HuH-7.5 (cell line): Measurements from ENCODE around the gene SATB2.

Experiments used
- DNase-seq: peaks from one replicate; pipeline ENCODE4 v3.0.0; 2011; ENCODE audit warnings: low spot score

Gene SATB2

DNA sequence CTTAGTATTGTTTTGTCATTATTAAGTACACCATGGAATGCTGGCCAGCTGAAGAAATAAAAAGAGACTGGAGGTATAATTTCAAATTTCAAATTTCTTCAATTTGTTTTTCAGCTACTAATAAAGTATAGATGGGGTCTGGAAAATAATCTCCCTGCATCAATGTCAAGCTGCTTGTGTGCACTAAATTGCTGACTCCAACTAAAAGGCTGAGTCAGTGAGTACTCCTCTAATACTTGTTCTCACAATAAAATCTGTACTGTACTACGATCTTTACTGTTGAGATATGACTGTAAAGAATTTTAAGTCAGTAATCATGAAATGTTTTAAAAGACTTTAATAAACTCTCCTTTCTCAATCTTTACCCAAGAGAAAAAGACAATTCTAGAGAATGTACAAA is 131.9 kb downstream of the SATB2 start:
- no peak for DNase-seq

DNA sequence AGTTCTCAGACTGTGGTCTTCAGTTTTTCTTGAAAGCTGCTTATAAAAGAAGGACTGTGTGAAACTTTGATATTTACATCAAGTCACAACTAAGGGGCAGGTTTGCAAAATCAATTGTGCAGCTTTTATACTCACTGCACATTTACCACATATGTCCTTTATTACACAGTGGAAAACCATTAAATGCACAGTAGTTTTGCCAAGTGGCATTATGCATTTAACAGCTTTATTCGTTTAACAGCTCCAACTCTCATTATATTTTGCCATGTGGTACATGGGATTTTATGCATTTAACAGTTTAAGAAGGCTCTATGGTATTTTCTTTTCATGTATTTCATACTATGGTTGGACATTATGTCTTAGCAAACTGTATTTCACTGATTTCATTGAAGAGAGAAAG is 135.6 kb downstream of the SATB2 start:
- DNase-seq, result no peak

DNA sequence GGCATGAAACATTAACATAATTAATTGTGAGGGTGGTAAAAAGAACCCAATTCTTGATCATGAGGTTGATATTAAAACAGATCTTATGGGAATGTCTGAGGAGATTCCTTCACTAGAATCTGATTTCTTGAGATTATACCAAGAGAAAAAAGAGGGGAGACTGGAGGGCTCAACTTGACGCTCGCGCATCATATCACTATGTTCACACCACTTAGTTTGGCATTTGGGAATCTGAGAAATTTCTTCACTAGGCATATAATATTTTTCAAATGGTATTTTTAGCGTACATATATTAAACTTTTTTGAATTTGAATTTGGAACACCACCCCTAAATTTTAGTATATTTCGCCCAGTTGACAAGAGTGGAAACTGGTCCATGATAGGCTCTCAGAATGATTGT is 140.1 kb downstream of the SATB2 start:
- DNase-seq, result no peak

DNA sequence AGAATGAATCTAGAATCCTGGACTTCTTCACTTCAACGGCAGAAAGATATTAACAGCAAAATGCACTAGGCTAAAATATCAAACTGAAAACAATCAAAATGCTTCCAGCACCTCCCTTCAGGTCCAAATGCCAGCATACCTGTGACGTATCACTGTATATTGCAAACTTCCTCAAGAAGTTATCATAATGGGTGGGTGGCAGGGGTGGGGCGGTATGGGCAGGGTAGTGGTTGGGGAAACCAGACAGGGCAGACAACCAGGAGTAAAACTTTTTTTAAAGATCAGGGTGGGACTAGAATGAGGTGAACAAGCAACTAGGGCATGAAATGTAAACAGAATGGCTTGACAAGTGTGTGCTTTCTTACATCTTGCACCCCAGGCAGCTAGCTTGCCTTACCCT is 140.9 kb downstream of the SATB2 start:
- DNase-seq, result no peak

DNA sequence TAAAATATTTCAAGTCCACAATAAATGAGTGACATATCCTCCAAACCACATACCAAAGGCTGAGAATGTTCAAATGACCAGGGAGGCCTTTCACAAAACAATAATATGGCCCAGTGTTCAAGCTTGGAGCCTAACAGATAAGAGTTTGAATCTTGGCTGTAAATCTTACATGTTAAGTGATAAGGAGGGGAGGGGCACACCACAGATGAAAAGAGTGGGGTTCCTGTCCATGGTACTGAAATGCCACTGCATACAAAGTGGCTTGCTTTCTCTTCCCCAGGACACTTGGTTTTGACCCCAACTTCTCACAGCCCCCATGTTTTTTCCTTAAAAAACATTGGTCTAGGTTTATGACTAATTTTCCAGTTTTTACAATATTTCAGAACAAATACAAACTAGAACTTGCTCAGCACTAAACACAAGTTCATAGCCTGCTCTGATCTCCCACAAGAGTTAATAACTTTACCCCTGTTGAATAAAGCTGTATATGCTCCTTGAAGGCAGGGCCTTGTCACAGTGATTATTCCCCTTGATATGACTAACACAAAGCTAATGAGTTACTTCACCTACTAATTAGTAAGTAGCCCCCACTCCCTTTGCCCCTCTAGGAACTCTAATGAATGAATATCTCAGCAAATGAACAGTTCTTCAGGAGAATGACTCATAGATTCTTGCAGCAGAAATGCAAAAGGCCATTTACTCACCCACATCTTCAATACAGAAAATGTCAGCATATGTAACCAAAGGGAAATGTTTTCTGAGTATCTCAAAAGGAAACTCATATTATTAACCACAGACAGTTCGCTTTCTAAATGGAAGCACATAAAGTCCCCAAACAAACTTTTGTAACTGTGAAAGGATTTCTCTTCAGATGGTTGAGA is 142.2 kb downstream of the SATB2 start:
- no peak for DNase-seq

DNA sequence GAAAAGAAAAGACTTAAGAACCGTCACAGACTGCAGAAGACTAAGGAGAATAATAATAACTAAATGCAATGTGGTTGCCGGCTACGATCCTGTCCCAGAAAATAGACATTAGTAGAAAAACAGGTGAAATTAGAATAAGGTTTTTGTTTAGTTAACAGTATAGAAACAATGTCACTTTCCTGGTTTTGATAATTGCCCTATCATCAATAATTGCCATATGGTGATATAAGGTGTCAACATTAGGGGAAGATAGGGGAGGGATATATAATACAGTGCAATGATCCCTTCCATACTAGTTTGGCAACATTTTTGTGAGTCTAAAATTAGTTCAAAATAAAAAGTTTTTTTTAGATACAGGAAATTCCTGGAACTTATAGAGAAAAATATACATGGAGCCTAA is 144.8 kb downstream of the SATB2 start:
- no peak for DNase-seq

DNA sequence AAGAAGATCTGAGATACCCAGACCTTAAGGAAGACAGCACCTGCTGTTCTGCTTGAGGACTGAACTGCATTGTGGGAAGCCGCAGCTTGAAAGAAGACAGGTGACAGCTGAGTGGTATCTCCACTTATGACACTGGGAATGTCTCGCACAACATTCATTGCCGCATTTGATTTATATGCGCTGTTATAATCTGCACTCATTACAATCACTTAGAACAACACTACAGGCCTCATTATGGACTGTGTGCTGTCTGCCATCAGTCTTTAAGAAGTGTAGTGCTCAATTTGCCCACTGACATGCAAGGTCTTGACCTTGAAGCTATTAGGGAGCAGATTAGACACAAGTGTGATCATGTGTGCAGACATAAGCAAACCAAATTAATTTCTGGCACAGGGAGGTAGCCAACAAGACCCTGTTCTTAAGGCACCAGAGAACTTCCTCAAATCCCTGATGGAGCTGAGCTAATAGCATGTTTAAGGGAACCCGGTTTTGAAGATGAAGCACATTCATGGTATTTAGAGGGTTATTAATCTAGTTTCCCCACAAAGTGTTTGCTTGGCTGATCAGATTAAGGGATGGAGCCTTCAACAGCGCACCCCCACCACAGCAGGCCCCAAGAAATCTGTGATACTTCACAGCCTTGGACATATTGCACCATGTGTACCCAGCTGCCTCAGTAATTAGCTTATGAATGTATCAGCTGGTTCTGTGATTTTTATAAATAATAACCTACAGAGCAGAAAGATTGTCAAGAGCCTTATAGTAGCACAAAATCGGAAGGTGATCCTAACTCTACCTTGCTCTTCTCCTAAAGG is 146.8 kb downstream of the SATB2 start:
- DNase-seq, result no peak

DNA sequence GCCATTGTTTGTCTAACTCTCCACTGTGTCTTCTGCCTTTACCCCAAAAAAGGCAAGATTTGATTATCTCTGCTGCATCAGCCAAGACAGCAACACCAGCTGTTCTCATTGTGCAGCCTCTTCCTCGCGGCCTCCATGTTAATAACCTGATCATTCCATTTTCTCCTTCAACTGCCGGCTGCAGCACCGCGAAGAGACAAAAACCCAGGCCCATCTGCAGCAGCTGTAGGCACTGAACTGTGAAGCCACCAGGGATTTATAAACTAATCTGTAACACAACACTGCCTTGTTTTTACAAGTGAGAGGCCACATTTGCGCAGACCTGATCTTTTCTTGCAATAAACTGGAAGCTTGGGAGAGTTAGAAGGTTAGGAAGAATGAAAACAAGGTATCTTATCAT is 147.8 kb downstream of the SATB2 start:
- DNase-seq, result no peak

DNA sequence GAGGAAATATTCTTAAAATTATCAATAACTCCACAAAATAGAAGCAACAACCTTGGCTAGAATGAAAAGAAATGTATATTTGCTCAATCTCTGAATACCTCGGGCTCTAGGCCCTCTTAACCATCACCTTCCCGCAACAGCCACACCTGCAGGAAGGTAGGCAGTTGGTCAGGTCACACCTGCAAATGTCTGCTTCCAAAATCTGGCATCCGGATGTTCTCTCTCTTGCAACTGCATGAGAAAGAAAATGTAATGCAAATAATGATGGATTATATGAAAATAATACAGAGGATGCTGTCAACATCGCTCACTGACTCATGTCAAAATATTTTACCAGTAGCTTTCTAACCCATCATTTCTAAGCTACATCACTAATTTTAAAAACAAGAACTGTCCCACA is 148.3 kb downstream of the SATB2 start:
- no peak for DNase-seq

DNA sequence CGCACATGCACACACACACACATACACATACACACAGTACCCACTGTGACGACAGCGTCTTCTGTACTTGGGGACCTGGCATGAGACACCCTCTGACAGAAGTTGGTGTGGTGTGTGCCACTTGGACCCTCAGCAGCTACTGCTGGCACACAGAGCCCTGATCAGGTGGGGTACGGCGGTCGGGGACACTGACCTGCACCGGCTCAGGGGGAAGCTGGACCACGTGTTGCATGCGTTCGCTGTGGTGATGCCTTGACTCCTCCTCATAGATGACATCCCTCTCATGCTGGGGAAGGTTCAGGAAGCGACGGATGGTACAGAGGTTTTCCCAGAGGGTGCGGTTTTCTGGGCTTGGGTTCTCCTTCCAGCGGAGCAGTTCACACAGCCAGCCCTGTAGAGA is 149.2 kb downstream of the SATB2 start:
- DNase-seq, result no peak

DNA sequence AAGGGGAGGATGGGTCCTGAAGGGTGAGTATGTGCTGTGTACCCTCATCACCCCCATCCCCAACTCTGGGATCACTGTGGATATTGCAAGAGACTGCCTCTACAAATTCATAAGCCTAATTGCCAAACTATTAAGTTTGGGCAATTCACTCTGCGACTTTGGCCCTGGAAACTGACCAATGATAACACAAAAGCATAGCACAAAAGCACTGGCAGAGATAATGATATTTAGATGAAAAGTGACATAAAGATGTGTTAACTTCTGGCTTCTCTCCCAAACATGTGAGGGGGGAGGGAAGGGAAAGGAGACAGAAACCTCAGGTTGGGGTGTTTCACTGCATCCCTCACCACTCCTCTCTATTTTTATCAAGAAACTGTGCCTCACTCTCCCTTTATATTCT is 150.3 kb downstream of the SATB2 start:
- DNase-seq, result no peak

DNA sequence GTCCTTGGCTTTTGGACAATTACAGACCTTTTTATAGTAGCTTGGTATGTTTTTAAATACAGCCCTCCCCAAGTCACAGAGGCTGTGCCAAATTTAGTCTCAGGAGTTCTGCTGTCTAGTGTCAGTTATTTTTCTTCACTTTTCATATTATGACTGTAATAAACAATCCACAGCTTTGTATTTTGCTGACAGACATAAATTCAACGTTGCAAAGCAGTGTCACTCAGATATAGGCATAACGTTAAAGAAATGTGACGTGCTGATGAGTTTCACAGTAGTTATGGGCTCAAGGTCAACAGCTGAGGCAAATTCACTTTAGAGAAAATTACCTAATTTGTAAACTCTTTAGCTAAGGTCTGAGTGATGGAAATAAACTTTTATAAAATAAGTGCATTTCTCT is 151.6 kb downstream of the SATB2 start:
- DNase-seq, result no peak

DNA sequence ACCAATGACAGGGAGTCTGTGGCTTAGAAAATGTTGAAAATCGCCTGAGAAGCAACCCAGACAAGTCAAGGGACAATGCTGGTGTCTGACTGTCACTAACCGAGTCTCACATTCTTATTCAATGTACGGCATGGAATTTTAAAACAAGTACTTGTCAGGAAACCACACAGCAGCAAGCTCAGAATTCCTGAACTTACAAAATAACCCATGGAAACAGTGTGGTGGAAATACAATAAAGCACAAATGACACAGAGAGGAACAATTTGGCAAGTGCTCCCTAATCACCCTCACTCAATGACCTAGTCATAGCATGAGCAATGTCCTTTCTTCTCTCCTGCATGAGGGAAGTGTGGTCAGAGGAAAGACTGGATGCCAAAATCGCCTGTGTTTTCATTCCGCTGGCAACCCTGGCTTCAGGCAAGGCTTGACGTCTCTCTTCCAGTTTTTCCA is 154.0 kb downstream of the SATB2 start:
- no peak for DNase-seq

DNA sequence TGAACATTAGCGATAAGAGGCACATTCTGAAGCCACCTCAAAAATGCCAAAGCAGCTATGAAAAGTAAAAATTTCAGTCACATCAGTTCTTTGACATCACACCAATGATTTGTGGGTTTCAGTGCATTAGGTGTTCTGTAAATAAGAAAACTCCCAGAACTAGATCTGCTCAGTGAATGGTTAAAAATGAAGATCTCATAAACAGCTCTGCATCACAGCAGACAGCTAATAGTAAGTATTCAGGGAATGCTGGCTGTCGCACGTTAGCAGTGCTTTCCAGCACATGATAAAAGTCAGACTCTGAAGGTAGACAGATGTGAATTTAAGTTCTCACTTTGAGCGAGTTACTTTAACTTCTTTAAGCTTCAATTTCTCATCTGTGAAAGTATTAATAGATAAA is 154.9 kb downstream of the SATB2 start:
- DNase-seq, result no peak

DNA sequence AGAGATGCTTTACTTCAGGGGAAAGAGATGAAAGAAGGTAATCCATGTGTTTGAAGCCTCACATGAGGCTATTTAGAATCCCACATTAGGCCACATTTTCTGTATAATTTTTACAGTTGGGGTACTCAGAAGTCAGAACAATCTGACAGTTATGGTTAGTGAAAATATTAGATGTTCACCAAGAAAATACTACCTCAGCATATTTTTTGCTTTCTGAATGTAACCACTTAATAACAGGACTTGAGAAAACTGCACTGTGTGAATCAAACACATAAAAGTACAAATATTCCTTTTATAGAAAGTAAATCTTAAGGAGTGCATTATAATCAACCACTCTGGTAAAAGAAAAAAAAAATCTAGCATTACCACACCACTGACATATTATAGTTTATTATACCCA is 169.3 kb downstream of the SATB2 start:
- no peak for DNase-seq

DNA sequence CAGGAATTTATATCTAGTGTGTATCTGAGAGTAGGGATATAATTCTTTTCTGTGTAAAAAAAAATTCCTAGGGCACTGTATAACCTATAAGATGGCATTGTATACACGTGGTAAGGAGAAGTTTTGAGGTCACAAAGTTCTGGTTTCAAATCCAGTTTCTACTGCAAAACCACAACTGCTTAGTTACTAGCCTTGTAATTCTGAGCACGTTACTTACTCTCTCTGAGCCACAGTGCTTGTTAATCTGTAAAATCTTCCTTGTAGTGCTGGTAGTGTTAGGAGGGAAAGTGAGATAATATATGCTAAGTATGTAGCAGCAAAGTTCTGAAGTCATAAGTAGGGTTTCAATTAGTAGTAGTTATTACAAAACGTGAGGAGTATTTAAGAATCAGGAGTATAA is 175.4 kb downstream of the SATB2 start:
- DNase-seq, result no peak

DNA sequence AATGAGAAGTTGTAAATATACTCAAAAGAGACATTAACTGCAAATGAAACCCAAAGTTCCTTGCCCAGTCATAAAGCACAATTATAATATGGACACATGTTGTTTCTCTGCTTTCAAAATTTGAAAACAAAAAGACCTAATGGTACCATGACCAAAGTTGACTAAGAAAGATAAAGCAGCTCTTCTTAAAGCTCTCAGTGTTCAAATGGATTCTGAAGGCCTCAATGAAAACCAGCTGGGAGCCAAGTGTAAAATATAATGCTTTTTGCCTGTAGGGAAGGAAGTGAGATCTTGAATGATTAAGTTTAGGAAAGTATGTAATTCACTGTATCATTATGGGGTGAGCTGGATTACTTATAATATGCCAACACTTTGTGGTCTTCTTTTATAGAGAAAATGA is 178.6 kb downstream of the SATB2 start:
- no peak for DNase-seq

DNA sequence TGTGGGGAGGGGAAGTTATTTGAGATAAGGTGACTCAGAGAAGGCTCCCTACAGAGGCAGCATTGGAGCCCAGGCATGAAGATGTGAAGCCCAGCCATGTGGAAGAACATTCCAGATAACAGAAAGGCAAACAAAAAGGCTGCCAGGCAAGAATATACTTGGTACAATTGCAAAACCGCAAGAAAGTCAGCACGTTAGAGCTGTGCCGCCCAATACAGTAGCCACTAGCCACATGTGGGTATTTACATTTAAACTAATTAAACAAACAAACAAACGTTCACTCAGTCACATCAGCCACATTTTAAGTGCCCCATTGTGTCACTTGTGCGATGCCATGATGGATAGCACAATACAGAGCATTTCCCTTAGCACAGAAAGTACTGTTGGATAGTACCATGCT is 179.6 kb downstream of the SATB2 start:
- DNase-seq, result no peak

DNA sequence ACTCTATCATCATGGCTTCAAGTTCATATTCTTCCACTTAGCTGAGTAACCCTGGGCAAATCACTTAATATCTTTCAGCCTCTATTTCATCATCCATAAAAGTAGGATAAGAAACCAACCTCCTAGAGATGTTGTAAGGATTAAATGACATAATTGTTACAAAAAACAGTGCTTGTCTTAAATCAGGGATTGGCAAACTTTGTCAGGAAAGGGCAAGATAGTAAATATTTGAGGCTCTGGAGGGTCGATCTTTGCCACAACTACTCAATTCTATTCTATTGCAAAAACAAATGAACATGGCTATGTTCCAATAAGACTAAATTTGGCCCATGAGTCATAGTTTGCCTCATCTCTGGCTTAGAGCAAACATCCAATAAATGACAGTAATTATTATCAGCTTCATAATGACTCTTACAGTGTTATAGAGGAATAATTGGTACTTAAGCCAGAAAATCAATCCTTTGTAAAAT is 184.7 kb downstream of the SATB2 start:
- DNase-seq, result no peak

DNA sequence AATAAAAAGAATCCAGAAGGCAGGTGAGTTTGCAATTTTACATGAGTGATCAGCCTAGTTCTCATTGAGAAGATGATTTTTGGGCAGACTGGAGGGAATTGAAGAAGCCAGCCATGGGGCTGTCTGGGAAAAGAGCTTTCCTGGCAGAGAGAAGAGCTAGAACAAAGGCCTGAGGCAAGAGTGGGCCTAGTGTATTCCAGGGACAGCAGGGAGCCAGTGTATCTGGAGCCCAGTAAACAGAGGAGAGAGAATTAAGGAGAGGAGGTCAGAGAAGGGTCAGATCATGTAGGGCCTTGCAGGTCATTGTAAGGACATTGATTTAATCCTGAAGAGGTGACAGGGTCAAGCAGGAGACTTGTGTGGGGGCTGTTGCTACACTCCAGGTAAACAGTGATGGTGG is 195.8 kb downstream of the SATB2 start:
- DNase-seq, result no peak

DNA sequence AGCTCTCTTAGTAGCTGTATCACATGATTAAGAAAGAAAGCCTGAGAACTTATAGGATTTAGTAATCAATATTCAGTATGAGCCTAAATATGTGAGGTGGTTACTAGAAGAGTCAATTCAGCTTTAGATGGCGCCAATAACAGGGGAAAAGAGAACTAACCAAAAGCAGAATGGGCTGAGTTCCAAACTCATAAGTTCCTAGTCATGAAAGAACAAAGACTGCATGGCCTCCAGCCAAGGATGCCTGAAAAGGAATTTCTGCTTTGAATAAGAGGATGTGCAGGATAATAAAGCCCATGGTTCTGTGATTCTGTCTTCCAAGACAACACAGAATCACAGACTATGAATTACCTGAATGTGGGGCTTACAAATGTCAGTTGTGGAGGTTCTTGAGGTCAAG is 196.5 kb downstream of the SATB2 start:
- DNase-seq, result no peak

DNA sequence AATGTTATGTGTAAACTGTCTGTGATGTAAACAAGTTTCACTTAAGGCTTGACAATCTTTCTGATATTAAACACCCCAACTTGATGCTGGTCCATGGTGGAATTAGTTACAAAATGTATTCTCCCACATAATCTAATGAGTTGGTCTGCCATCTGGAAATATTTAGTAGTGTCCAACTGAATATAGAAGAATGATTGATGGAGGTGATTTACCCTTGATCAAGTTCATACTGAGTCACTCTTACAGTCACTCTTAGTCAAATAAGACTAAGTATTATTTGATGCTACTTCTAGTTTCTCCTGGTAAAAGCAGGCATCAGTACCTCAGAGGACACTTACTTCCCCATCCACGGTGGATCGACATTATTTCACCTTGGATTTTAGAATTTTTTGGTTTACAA is 198.1 kb downstream of the SATB2 start:
- DNase-seq, result no peak

DNA sequence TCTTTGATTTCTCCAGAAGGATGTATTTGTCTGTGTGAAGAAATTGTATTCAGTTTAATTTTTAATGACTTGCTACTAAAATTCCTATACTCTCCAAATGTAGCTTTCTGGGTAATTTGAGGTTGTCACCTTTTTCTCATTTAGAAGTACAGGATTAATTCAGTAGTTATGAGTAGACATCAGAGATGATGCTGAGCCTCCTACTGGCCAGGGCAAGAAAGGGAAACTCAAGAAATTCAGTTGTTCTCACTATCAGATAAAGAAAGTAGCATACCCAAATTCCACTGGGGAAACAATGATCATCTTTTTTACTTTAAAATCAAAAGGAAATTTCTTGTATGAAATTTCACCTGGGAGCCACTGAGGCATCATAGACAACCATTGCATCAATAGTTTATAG is 199.4 kb downstream of the SATB2 start:
- DNase-seq, result no peak
